WI38 (cell line): Measurements from ENCODE around the gene GRIN3B.

ENCODE experiments used
- H3K4me3 ChIP-seq: 2 replicates; pipeline ENCODE4 v1.5.1; 2011; ENCODE audit warnings: low read depth, mild to moderate bottlenecking, control low read depth, low read length
- TF ChIP-seq, protein P1 (sequence below): IDR thresholded peaks from 2 replicates; pipeline ENCODE4 v1.5.1; 2012; ENCODE audit warnings: low read depth, mild to moderate bottlenecking, control low read depth, low read length

Gene GRIN3B

DNA sequence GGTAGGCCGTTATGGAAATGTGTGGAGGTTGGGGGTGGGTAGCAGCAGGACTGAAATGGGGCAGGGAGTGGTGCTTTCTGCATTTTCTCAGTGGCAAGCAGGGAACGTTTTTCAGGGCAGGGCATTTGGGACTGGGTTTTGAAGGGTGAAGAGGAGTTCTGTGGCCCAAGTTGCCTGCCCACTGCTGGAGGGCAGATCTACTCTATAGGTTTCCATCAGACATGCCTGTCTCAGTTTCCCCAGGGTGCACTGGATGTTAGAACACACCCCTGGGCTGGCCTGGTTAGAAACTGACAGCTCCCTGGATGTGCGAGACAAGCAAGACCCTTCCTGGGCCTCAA is 870 bp upstream of the GRIN3B start:
- H3K4me3 ChIP-seq = no peak overlapping the region
- TF ChIP-seq, protein P1, sequence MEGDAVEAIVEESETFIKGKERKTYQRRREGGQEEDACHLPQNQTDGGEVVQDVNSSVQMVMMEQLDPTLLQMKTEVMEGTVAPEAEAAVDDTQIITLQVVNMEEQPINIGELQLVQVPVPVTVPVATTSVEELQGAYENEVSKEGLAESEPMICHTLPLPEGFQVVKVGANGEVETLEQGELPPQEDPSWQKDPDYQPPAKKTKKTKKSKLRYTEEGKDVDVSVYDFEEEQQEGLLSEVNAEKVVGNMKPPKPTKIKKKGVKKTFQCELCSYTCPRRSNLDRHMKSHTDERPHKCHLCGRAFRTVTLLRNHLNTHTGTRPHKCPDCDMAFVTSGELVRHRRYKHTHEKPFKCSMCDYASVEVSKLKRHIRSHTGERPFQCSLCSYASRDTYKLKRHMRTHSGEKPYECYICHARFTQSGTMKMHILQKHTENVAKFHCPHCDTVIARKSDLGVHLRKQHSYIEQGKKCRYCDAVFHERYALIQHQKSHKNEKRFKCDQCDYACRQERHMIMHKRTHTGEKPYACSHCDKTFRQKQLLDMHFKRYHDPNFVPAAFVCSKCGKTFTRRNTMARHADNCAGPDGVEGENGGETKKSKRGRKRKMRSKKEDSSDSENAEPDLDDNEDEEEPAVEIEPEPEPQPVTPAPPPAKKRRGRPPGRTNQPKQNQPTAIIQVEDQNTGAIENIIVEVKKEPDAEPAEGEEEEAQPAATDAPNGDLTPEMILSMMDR = no peak

DNA sequence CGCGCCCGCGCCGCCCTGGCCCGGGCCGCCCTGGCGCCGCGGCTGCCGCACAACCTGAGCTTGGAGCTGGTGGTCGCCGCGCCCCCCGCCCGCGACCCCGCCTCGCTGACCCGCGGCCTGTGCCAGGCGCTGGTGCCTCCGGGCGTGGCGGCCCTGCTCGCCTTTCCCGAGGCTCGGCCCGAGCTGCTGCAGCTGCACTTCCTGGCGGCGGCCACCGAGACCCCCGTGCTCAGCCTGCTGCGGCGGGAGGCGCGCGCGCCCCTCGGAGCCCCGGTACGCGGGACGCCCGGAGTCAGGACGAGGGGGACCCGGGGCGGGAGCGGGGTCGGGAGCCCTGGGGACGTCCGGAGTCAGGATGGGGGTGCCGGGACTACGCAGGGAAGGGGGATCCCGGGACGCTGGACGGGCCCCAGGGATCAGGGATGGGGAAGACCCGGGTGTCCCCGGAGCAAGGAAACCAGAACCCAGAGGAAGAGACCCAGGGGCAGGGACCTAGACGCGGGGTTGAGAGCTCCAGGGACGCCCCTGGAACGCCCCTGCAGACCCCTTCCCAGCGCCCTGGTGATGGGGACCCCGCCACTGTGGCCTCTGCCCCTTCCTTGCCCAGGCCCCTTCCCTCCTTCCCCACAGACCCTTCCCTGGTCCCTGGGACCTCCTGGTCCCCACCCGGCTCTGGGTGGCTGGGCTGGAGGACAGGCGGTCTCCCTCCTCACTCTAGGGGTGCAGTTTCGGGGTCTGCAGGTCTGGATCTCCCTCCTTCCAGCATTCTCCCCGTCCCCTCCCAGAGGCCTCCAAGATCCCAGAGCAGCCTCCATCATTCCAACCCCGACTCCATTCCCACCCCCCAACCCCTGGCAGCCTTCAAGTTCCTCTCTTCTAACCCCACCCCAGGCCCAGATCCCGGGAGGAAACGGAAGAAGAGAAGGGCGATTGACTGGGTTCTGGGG is 645 bp downstream of the GRIN3B start:
- H3K4me3 ChIP-seq = peak overlapping the region; percentile 33
- TF ChIP-seq, protein P1 = no peak

DNA sequence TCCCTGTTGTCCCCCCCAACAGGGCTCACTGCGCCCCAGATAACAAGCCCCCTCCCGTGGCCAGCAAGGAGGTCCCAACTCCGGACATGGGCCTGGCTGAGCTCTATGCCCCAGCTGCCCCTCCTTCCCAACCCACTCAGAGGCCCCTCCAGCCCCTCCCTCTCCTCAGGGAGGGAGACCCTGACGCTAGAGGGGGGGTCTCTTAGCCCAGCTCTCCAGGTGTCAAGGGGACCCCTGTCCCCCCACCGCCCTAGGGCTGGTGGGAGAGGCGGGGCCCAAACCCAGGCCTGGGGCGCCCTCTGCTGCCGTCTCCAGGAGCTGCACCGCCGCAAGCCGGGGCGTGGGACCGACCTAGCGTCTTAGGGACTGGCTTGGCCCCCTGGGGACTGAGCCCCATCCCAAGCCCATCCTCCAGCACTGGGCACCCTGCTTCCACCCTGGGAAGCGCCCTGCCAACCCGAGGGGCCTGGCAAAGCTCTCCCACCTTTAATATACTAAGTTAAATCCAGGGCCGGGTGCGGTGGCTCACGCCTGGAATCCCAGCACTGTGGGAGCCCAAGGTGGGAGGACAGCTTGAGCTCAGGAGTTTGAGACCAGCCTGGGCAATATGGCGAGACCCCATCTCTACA is 1.4 kb downstream of the GRIN3B start:
- no peak overlapping the region for H3K4me3 ChIP-seq
- TF ChIP-seq, protein P1 = peak; percentile 78

DNA sequence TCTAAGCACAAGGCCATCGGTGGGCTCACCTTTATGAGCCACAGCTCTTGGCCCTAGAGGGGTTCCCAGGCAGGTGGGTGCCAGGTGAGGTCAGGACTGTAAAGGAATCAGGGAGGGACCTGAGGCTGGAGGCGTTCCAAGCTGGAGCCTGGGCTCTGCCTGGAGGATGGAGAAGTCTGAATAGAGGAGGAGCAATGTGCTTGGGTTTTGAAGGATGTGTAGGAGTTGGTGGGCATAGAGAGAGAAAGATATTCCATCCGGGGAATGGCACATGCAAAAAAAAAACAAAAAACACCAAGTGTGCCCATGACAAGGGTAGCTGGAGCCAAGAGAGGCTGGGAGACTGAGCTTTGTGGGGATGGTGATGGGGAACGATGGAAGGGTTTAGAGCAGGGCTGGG is 2.4 kb downstream of the GRIN3B start:
- no peak overlapping the region for H3K4me3 ChIP-seq
- TF ChIP-seq, protein P1 = no peak

DNA sequence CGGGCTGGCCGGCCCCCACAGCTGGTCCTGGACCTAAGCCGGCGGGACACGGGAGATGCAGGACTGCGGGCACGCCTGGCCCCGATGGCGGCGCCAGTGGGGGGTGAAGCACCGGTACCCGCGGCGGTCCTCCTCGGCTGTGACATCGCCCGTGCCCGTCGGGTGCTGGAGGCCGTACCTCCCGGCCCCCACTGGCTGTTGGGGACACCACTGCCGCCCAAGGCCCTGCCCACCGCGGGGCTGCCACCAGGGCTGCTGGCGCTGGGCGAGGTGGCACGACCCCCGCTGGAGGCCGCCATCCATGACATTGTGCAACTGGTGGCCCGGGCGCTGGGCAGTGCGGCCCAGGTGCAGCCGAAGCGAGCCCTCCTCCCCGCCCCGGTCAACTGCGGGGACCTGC is 3.1 kb downstream of the GRIN3B start:
- TF ChIP-seq, protein P1 = no peak

DNA sequence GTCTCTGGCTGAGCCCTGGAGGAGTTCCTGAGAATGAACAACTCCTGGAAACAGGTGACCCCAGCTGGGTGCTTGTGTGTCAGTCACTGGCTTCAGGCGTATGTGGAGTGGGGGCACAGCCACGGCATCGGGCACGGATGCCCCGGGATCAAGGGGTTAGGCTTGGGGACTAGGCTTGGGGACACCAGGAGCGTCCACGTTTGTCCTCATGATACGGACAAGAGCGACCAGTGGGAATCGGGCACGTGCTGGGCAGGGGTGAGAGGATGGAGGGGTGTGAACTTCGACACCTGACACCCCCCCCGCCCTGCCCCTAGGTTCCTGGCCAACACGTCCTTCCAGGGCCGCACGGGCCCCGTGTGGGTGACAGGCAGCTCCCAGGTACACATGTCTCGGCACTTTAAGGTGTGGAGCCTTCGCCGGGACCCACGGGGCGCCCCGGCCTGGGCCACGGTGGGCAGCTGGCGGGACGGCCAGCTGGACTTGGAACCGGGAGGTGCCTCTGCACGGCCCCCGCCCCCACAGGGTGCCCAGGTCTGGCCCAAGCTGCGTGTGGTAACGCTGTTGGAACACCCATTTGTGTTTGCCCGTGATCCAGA is 4.1 kb downstream of the GRIN3B start:
- TF ChIP-seq, protein P1 = no peak

More for the DNA sequence above, 3.1 kb downstream of the GRIN3B start:
- H3K4me3 ChIP-seq = no peak overlapping the region

More for the DNA sequence above, 4.1 kb downstream of the GRIN3B start:
- H3K4me3 ChIP-seq = no peak overlapping the region
